ENCODE measurements around the gene GOLGA5.
"Not testable (repeated sequence)": the region's sequence is repeated elsewhere in the genome, so short reads cannot be mapped to it uniquely, and the experiment has no call there.

The GOLGA5 gene

GRCh38 chr14:92793709-92794546, at the start of gene GOLGA5:
TSS of gene GOLGA5 (plus strand) at chr14:92794305. CDS start at chr14:92797438, 3,133 bp downstream.
- DNase-seq = peak; percentile 97

- no peak for DNase-seq
These were observed 46.3 kb upstream of the GOLGA5 start for GRCh38 chr14:92747701-92748258.

GRCh38 chr14:92748259-92749016, 45.7 kb upstream of the GOLGA5 start, which contains the start of gene LGMN:
TSS of gene LGMN (minus strand) at chr14:92748627. CDS start at chr14:92732786, 15,841 bp downstream.
- peak; percentile 94 for DNase-seq

- not testable (repeated sequence) for DNase-seq
These were observed 43.8 kb upstream of the GOLGA5 start for GRCh38 chr14:92750222-92750728.

- DNase-seq = no peak
These were observed 43.1 kb upstream of the GOLGA5 start for GRCh38 chr14:92750994-92751400.

GRCh38 chr14:92751819-92752218, 42.3 kb upstream of the GOLGA5 start:
- no peak for DNase-seq

GRCh38 chr14:92753250-92753649, 40.9 kb upstream of the GOLGA5 start:
- no peak for DNase-seq

- DNase-seq = peak; percentile 16
These were observed 39.1 kb upstream of the GOLGA5 start for GRCh38 chr14:92754966-92755365.

GRCh38 chr14:92755495-92755894, 38.6 kb upstream of the GOLGA5 start:
- no peak for DNase-seq

- no peak for DNase-seq
These were observed 37.7 kb upstream of the GOLGA5 start for GRCh38 chr14:92756446-92756845.

GRCh38 chr14:92759300-92759678, 34.8 kb upstream of the GOLGA5 start:
- no peak for DNase-seq

- DNase-seq = no peak
These were observed 34.2 kb upstream of the GOLGA5 start for GRCh38 chr14:92759679-92760523.

GRCh38 chr14:92760524-92760805, 33.6 kb upstream of the GOLGA5 start:
- DNase-seq = no peak

- not testable (repeated sequence) for DNase-seq
These were observed 30.2 kb upstream of the GOLGA5 start for GRCh38 chr14:92763666-92764631.

GRCh38 chr14:92768236-92768635, 25.9 kb upstream of the GOLGA5 start:
- DNase-seq = not testable (repeated sequence)

GRCh38 chr14:92768795-92769194, 25.3 kb upstream of the GOLGA5 start:
- no peak for DNase-seq

- no peak for DNase-seq
These were observed 23.6 kb upstream of the GOLGA5 start for GRCh38 chr14:92770484-92770883.

GRCh38 chr14:92774572-92774971, 19.5 kb upstream of the GOLGA5 start:
- DNase-seq = no peak

- not testable (repeated sequence) for DNase-seq
These were observed 18.8 kb upstream of the GOLGA5 start for GRCh38 chr14:92775292-92775691.

GRCh38 chr14:92778868-92779565, 15.1 kb upstream of the GOLGA5 start:
- not testable (repeated sequence) for DNase-seq

Measured in NCI-H1436 (cell line).